Mesendoderm (in vitro differentiated cells): ENCODE data around the gene BNIP5.

Experiments used
- DNase-seq: peaks from one replicate; pipeline ENCODE4 v3.0.0; 2013
- H2AK5ac ChIP-seq: 2 replicates; pipeline ENCODE4 v1.6.1; 2013; ENCODE audit warnings: low read length, inconsistent platforms
- H2BK120ac ChIP-seq: 2 replicates; pipeline ENCODE4 v1.6.1; 2013; ENCODE audit warnings: low read depth, mild to moderate bottlenecking, low read length, moderate library complexity, mixed read lengths
- H2BK15ac ChIP-seq: replicated peaks from 2 replicates; pipeline ENCODE4 v1.6.1; 2013; ENCODE audit warnings: low read depth, mild to moderate bottlenecking, moderate library complexity
- H2BK5ac ChIP-seq: 2 replicates; pipeline ENCODE4 v1.6.1; 2013; ENCODE audit warnings: low read length, inconsistent platforms
- H3K18ac ChIP-seq: 2 replicates; pipeline ENCODE4 v1.6.1; 2013; ENCODE audit warnings: mild to moderate bottlenecking, low read length, mixed read lengths
- H3K23ac ChIP-seq: one replicate; pipeline ENCODE4 v1.6.1; 2013; ENCODE audit warnings: low read length
- H3K27ac ChIP-seq: 2 replicates; pipeline ENCODE4 v1.5.1; 2013; ENCODE audit warnings: low read depth, mild to moderate bottlenecking, inconsistent platforms, low read length, moderate library complexity
- H3K27me3 ChIP-seq: 2 replicates; pipeline ENCODE4 v1.6.1; 2013; ENCODE audit warnings: low read length, control low read depth, mild to moderate bottlenecking, inconsistent platforms; ENCODE audit not compliant: insufficient read depth, poor library complexity
- H3K36me3 ChIP-seq: 2 replicates; pipeline ENCODE4 v1.6.1; 2013; ENCODE audit warnings: low read length, inconsistent platforms; ENCODE audit not compliant: control insufficient read depth, insufficient read depth
- H3K4ac ChIP-seq: one replicate; pipeline ENCODE4 v1.6.1; 2013; ENCODE audit warnings: low read depth, mild to moderate bottlenecking, low read length, moderate library complexity
- H3K4me1 ChIP-seq: 2 replicates; pipeline ENCODE4 v1.6.1; 2013; ENCODE audit warnings: low read depth, low read length, inconsistent platforms; ENCODE audit not compliant: control insufficient read depth
- H3K4me2 ChIP-seq: 2 replicates; pipeline ENCODE4 v1.6.1; 2013; ENCODE audit warnings: low read length
- H3K4me3 ChIP-seq: 2 replicates; pipeline ENCODE4 v1.5.1; 2013; ENCODE audit warnings: mild to moderate bottlenecking, low read length
- H3K56ac ChIP-seq: one replicate; pipeline ENCODE4 v1.6.1; 2013; ENCODE audit warnings: low read length
- H3K79me1 ChIP-seq: 2 replicates; pipeline ENCODE4 v1.6.1; 2013; ENCODE audit warnings: low read length, inconsistent platforms
- H3K79me2 ChIP-seq: 2 replicates; pipeline ENCODE4 v1.6.1; 2013; ENCODE audit warnings: mild to moderate bottlenecking, low read length; ENCODE audit not compliant: control insufficient read depth, insufficient read depth
- H3K9ac ChIP-seq: 2 replicates; pipeline ENCODE4 v1.6.1; 2013; ENCODE audit warnings: low read length, inconsistent platforms
- H4K5ac ChIP-seq: one replicate; pipeline ENCODE4 v1.6.1; 2013; ENCODE audit warnings: low read length
- H4K8ac ChIP-seq: one replicate; pipeline ENCODE4 v1.6.1; 2013; ENCODE audit warnings: low read depth, mild to moderate bottlenecking, control low read depth, low read length, moderate library complexity
- WGBS: extraction: QIAGEN DNeasy Blood & Tissue Kit; methylation state at CpG from one replicate; pipeline ENCODE4 v1.1.7; 2013; ENCODE audit warnings: low lambda C conversion rate, missing lambda C conversion rate; ENCODE audit not compliant: insufficient coverage; ENCODE audit errors: extremely low coverage; 5-methylcytosine and 5-hydroxymethylcytosine counted together

Gene BNIP5

DNA sequence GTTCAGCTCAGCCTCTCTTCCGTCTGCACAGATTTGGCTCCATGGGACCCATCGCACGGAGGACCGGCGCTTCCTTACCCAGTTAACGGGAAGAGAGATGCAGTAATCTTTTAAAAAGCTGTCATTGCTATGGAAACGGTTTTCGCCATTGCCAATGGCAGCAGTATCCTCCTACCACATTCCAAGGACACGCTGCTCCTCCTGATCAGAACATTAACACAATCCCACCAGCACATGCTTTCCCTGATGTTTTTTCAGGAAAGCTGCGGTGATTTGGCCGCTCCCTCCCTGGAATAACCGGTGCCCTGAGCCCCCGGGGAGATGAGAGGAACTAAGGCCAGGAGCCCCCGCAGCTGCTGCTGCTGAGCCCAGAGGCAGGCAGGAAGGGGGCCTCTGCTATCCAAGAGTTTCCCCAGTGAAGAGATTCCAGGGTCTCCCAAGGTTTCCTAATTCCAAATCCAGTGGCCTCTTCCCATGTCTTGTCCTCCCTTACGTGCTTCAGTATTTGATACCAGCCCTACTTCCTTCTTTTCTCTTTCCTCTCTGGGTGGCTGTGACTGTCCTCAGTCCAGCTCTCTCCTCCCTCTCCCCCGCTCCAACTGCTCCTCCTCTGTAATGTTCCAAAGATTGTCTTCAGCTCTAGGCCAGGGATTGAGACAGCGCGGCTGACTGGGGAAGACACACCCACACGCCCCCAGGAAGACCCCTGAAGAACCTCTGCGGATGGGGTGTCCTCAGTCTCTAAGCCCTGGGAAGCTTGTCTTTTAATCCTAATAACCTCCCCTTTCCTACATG lies 2.6 kb downstream of the BNIP5 start:
- Histone ChIP-seq H3K79me2 (no peaks in the 10 kb centered on the region), H3K4me1 (peaks cover 2% of the 10 kb centered on the region), H3K9ac (no peak overlapping the region), H2BK120ac (no peak overlapping the region), H3K23ac (no peak overlapping the region), H2BK5ac (no peak overlapping the region), H3K56ac (no peak overlapping the region), H3K36me3 (no peaks in the 10 kb centered on the region), H3K4me3 (no peak overlapping the region), H3K27ac (no peak overlapping the region), H3K4ac (no peak overlapping the region), H3K27me3 (no peaks in the 10 kb centered on the region), H2AK5ac (no peak overlapping the region), H4K5ac (no peak overlapping the region), H3K4me2 (no peak overlapping the region), H2BK15ac (no peak overlapping the region), H4K8ac (no peak overlapping the region), H3K18ac (no peak overlapping the region), H3K79me1 (no peaks in the 10 kb centered on the region)
- WGBS, result no CpG with 5 or more reads among the region's 20 CpGs
- peak; percentile 56 for DNase-seq

DNA sequence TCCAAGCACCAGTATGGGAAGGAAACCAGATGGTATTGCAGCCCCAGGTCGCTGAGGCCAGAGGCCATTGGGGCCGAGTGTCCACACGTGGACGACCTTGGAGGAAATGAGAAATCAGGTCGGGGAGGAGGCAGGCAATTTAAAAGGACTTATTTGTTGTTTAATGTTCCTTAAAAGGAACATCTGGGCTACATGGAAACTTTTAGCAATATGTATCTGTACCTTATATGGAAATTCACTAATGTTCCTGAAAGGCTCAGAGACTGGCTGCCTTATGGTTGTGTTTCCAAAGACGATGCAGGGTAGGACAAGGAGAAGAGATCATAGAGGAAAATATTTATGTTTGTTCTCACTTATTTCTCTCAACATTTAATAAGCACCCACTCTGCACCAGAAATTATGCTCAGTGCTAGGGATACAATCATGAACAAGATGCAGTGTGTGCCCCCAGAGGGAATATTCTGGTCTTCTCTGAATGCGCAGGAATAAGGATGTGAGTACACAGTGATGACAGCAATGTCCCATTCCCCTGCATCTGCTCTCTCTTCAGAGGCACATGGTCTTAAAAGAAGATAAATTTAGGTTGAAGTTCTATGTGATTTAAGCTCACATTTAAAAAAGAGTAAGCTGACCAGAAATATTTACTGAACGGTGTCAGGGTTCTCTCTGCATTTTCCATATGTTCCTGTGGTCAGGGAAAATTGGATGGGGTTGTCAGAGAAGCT lies 3.4 kb downstream of the BNIP5 start:
- Histone ChIP-seq H2AK5ac (no peak overlapping the region), H3K4me1 (peaks cover 2% of the 10 kb centered on the region), H2BK5ac (no peak overlapping the region), H3K27me3 (no peaks in the 10 kb centered on the region), H4K8ac (no peak overlapping the region), H3K18ac (no peak overlapping the region), H2BK15ac (no peak overlapping the region), H3K4me3 (no peak overlapping the region), H2BK120ac (no peak overlapping the region), H3K9ac (no peak overlapping the region), H3K27ac (no peak overlapping the region), H3K36me3 (no peaks in the 10 kb centered on the region), H3K4me2 (no peak overlapping the region), H3K4ac (no peak overlapping the region), H3K79me2 (no peaks in the 10 kb centered on the region), H3K56ac (no peak overlapping the region), H4K5ac (no peak overlapping the region), H3K23ac (no peak overlapping the region), H3K79me1 (no peaks in the 10 kb centered on the region)
- DNase-seq, result no peak
- WGBS, result no CpG with 5 or more reads among the region's 8 CpGs

DNA sequence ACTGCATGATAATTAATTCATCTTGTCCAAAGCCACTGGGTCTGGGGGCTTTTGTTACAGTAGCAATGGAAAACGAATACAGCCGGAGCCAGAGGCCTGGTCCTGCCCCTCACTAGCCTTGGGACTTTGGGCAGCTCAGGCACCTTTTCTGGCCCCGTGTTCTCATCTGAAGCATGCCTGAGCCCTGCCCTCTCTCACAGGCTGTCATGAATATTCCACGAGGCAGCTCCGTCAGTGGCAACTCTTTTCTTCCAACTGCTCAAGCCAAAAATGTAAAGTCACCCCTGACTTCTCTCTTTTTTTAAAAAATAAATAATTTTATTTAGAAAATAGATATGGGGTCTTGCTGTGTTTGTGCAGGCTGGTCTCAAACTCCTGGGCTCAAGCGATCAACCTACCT lies 5.3 kb downstream of the BNIP5 start:
- H3K9ac ChIP-seq, result no peak overlapping the region
- no peak overlapping the region for H2AK5ac ChIP-seq
- H3K27ac ChIP-seq, result no peak overlapping the region
- H2BK15ac ChIP-seq, result no peak overlapping the region
- no peak overlapping the region for H2BK120ac ChIP-seq
- H3K79me2 ChIP-seq, result no peaks in the 10 kb centered on the region
- H3K4me3 ChIP-seq, result no peak overlapping the region
- H4K8ac ChIP-seq, result no peak overlapping the region
- no peak overlapping the region for H3K56ac ChIP-seq
- WGBS, result no CpG with 5 or more reads among the region's 6 CpGs
- no peaks in the 10 kb centered on the region for H3K79me1 ChIP-seq
- no peak overlapping the region for H3K23ac ChIP-seq
- no peak overlapping the region for H2BK5ac ChIP-seq
- H3K36me3 ChIP-seq, result no peaks in the 10 kb centered on the region
- no peak overlapping the region for H3K4me2 ChIP-seq
- no peak overlapping the region for H4K5ac ChIP-seq
- H3K18ac ChIP-seq, result no peak overlapping the region
- H3K4me1 ChIP-seq, result peaks cover 2% of the 10 kb centered on the region
- H3K27me3 ChIP-seq, result no peaks in the 10 kb centered on the region
- no peak overlapping the region for H3K4ac ChIP-seq
- DNase-seq, result no peak

DNA sequence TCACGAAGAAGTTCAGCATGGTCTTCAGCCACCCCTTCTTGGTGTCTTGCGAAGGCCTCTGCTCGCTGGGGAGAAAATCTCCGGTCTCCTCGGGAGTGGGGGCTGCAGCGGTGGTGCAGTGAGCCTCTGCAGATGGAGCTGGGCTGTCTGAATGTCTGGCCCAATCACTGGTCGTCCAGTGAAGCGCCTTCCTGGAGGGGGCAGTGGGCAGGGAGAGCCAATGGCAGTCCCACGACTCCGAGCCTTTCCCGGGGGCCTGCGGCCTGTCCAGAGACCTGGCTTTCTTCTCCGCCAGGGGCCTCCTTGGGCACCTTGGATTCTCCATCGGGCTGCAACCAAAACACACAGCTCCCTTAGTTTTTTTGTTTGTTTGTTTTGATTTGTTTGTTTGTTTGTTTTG lies 6.3 kb downstream of the BNIP5 start:
- H3K79me2 ChIP-seq, result no peaks in the 10 kb centered on the region
- H3K56ac ChIP-seq, result peak overlapping the region; percentile 42
- no peak overlapping the region for H3K4me2 ChIP-seq
- H3K4me3 ChIP-seq, result no peak overlapping the region
- no peak for DNase-seq
- no peaks in the 10 kb centered on the region for H3K27me3 ChIP-seq
- no peaks in the 10 kb centered on the region for H3K79me1 ChIP-seq
- H3K27ac ChIP-seq, result no peak overlapping the region
- no peak overlapping the region for H3K23ac ChIP-seq
- no peak overlapping the region for H3K9ac ChIP-seq
- H3K36me3 ChIP-seq, result no peaks in the 10 kb centered on the region
- H4K5ac ChIP-seq, result no peak overlapping the region
- no peak overlapping the region for H4K8ac ChIP-seq
- WGBS, result no CpG with 5 or more reads among the region's 14 CpGs
- H2BK15ac ChIP-seq, result no peak overlapping the region
- no peak overlapping the region for H3K4ac ChIP-seq
- peaks cover 2% of the 10 kb centered on the region for H3K4me1 ChIP-seq
- no peak overlapping the region for H2BK120ac ChIP-seq
- H3K18ac ChIP-seq, result no peak overlapping the region
- no peak overlapping the region for H2AK5ac ChIP-seq
- H2BK5ac ChIP-seq, result no peak overlapping the region

DNA sequence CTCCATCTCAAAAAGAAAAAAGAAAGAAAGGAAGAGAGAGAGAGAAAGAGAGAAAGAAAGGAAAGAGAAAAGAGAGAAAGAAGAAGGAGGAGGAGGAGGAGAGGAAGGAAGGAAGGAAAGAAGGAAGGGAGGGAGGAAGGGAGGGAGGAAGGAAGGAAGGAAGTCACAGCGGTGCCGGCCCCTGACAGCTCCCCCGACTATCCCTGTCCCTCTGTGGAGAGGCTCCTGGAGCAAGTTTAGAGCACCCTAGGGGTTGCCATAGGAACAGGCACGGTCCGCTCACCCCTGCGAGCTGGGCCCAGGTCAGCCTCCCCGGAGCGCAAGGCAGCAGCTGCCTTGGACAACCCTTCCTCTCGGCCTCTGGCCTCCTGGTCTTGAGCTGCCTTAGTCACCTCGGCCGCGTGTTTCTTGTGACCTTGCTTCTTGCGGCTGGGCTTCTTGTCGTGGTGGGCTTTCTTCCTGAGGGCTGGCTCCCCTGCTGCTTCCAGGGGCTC lies 6.8 kb downstream of the BNIP5 start:
- Histone ChIP-seq H2AK5ac (no peak overlapping the region), H3K79me2 (no peaks in the 10 kb centered on the region), H3K27ac (no peak overlapping the region), H3K27me3 (no peaks in the 10 kb centered on the region), H4K8ac (no peak overlapping the region), H3K4me3 (no peak overlapping the region), H3K4ac (no peak overlapping the region), H4K5ac (no peak overlapping the region), H3K36me3 (no peaks in the 10 kb centered on the region), H3K4me2 (no peak overlapping the region), H3K18ac (no peak overlapping the region), H3K9ac (no peak overlapping the region), H2BK5ac (no peak overlapping the region), H3K4me1 (peaks cover 2% of the 10 kb centered on the region), H3K79me1 (no peaks in the 10 kb centered on the region), H3K56ac (peak overlapping the region; percentile 42), H3K23ac (no peak overlapping the region), H2BK120ac (no peak overlapping the region), H2BK15ac (no peak overlapping the region)
- no CpG with 5 or more reads among the region's 14 CpGs for WGBS
- DNase-seq, result peak; percentile 66
